ENCODE measurements around the gene CHPF.

CHPF gene

DNA sequence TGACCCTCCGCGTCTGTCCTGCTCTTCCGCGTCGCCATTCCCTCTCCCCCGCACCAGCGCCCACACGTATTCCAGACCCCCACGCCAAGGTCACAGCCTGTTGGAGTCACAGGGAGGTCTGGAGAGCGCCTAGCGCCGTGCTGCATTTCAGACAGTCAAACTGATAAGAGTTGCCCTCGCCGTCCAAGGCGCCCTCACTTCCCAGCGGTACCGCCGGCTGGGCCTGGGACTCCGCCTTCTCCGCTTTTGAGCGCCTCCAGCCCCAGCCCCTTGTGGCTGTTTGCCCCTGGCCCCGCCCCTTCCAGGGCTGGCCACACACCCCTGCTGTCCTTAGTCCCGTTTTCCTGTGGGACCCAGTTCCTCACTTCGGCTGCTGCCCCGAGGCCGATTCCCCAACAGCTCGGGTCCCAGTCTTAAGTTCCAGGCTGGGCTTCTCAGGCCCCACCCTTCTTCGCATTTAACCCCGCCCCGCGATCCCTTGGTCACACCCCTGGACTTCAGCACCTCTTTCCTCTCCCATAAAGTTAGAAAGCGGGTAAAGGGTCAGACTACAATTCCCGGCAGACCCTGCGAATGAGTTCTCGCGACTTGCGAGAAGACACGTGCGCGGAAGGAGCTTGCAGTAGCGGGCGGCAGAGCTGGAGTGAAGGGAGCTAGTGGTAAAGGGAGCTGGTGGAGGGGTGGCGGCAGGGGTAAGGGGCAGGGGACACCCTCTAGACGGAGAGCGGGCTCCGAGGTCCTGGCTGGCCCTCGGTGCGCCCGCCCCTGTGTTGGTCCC is 45.1 kb downstream of the CHPF start, which contains the start of gene GMPPA:
Gene GMPPA, plus strand, starts transcription at position 612 of the 778 bp plus-strand sequence. CDS start 1,085 bp downstream, outside the sequence.
- DNase-seq = peak; percentile 52 to 95 (median 87)

DNA sequence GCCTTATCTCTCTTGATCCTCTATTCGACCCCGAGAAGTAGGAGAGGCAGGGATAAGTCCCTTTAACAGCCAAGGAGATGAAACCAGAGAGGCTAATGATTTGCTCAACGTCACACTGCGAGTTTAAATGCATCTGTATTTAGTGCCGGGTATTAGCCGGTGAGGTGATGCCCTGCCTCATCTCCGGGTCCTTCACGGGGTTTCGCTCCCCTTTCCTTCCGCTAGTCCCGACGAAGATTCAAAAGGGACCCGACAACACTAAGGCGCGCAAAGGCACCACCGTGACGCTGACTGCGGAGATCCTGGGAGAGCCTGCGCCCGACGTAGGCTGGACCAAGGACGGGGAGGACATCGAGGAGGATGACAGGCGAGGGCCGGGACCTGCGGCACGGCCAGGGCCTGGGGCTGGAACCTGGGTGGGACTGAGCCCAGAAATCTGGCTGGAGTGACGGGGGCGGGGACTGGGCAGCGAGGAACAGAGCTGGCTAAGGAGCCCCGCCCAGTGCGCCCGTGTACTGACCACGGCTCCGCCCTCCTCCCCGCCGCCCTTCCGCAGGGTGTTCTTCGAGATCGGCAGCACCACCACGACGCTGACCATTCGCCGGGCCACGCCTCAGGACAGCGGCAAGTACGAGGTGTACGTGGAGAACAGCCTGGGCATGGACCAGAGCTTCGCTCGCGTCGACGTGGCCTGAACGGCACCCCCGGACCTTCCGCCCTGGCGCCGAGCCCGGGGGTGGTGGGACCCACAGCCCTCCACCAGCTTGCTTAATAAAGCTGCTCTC is 45.9 kb downstream of the CHPF start:
- DNase-seq = peak in 27 of 51 donors; percentile 10 to 59 (median 35)

DNA sequence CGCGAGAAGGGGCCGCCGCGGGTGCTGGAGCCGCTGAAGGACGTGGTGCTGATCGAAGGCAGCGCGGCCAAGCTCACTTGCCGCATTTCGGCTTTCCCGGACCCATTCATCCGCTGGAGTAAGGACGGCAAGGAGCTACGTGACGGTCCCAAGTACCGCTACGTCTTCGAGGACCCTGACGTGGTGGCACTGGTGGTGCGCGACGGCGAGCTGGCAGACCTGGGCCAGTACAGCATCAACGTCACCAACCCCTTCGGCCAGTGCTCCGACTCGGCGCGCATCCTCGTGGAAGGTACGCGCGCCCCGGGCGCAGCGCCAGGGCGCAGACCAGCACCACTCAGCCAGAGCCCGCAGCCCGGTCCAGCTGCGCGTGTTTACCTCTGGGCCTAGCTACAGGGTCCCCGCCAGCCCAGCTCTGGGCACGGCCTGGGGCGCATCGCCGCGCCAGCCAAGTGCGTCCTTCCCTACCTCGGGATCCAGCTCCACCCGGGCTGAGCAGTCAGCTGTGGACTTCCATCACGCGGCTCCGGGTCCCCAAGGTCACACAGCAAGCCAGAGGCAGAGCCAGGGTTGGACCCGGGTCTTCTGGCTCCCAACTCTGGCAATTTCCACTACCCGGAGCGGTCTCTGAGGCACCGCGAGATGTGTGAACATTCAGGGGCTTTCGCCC is 46.6 kb downstream of the CHPF start:
- peak in 1 of 51 donors; percentile 27 for DNase-seq

DNA sequence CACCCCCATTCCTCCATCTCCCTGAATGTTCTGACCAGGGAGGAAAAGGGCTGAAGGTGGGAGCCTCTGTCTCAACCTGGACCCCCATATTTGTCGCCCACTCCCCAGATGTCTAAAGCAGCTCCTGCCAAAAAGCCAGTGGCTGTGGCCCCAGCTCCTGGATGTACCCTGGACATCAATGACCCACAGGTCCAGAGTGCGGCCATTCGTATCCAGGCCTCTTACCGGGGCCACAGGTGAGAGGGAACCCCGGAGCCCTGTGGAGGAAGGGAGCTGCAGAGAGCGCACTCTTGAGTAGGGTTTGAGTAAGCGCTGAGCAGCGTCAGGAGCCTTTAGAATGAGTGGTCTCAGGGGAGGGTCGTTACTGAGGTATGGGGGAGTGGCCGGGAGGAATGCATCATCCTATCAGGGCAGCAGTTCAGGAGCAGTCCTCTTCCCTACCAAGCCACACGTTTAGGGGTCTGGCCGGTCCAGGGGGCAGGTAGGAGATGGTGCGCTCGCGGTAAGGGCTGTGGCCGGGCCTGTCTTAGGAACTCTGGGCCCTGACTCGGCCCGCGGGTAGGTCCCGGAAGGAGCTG is 47.3 kb downstream of the CHPF start:
- no peak for DNase-seq

DNA sequence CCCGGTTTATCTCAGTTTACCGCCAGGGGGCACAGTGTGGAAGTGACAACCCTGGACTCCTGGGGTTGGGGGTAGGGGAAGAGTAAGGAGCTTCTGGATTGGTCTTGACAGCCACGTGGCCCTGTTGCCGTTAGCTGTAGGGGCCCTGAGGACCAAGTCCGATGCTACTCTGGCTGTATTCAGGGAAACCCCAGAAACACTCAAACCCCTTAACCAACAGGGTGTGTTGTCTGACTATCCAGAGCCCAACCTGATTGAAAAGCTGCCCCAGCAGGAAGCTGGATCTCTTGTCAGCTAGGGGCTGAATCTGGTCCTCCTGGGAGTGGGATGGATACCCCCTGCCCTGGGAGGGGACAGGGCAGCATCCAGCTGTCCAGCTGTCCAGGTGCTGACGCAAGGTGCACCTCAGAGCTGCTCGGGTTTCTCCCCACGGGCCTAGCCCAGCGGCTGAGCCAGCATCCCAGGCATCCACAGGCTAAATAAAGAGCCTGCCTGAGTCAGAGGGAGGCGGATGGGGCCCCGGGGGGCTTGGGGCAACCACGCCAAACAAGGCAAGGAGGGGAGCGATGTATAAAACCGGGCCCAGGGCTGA is 48.0 kb downstream of the CHPF start:
- peak in 37 of 51 donors; percentile 5 to 68 (median 34) for DNase-seq

DNA sequence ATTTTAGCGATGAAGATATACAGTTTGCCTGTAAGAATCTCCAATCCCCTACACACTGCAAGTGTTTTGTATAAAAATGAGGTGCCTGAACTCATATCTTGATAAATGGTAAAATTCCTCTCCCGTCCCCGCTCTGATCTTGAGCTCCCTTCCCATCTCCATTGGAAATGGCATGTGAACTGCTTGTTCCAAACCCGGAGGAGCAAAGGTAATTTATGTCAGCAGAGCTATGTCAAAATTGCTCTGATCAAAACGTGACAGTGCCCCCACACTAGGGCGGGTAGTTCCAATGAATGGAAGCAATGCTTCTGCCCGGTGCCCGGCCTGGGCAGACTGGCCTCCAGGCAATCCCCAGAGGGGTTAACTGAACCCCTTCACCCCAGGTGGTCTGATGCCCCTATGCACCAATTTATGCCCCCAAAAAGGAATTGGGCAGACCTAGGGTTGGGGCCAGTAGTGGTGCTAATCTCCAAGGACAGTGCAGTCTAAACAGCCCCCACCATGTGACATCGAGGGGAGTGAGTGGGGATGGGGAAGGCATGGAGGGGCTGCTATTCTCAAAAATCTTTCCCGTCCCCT is 48.6 kb downstream of the CHPF start:
- DNase-seq = no peak

DNA sequence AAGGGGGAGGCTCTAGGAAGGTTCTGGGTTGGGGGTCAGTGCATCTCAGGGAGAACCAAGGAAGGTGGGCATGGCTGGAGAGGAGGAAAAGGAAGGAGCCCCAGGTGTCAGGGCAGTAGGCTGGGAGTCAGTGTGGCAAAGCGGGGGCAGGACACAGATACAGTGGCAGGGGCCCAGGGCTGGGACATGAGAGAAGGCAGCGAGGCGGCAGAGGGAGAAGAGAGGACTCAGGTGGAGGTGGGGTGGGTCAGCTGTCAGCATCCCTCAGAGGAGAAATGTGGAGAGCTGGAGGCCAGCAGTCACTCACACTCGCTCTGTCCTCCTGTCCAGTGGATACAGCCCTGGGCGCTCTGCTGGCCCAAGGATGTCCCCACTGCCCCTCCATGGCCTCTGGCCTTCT is 50.5 kb downstream of the CHPF start:
- DNase-seq = no peak

DNA sequence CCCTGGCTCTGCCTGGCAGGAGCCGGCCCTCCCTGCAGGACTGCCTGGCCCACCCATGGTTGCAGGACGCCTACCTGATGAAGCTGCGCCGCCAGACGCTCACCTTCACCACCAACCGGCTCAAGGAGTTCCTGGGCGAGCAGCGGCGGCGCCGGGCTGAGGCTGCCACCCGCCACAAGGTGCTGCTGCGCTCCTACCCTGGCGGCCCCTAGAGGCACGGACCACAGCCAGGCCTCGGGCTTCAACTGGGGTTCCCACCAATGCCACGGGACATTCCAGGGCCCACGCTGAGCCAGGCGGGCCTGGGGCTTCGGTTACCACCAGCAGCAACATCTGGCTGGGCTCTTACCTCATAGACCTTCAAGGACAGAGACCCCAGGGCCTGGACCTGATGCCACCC is 51.0 kb downstream of the CHPF start:
- no peak for DNase-seq

DNA sequence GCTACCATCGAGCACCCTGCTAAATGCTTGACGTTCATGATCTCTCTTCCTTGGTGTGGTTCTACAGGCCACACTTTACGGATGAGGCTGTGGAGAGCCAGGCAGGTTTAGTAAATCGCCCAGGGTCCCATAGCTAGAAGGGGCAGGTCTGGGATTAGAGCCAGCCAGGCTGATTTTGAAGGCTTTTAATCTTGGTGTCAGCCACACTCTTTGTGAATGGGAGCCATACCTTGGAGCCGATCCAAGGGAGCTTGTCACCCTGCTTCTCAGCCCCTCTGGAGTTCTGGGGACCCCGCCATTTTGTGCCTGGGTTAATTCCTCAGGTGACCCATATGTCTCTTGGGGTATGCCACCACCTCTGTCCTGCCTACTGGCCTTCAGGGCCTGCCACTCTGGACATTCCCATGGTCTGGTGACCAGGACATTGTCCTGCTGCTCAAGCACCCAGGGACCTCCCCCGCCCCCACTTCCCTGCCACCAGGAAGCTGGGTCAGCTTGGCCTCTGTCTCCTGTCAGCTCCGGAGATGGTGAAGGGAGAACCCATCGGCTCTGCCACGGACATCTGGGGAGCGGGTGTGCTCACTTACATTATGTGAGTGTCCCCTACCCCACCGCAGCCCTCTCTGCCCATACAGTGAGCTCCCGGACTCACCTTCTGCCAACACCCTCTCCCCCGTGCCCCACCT is 52.2 kb downstream of the CHPF start:
- no peak for DNase-seq

DNA sequence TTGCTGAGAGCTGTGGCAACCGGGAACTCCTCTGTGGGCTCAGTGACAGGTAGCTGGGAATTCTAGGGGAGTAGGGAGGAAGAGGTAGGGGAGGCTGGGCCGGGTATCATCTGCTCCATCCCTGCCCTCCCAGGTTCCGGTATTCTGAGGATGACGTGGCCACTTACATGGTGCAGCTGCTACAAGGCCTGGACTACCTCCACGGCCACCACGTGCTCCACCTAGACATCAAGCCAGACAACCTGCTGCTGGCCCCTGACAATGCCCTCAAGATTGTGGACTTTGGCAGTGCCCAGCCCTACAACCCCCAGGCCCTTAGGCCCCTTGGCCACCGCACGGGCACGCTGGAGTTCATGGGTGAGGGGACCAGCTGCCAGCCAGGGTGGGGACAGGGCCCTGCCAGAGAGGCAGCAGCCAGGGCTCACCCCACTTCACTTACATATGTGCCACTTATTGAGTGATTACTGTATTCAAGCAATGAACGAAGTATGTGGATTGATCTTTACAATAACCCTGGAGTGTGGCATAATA is 52.9 kb downstream of the CHPF start:
- no peak for DNase-seq

DNA sequence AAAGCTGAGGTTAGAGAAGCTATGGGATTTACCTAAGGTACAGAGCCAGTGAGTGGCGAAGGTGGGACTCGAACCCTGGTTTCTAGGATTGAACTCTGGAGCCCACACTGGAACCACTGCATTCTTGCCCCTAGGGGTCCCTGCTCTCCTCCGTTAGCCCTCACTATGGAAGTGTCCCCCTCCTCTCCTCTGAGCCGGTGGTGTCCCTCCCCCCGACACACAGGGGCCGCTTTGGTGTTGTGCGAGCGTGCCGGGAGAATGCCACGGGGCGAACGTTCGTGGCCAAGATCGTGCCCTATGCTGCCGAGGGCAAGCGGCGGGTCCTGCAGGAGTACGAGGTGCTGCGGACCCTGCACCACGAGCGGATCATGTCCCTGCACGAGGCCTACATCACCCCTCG is 53.4 kb downstream of the CHPF start:
- no peak for DNase-seq

DNA sequence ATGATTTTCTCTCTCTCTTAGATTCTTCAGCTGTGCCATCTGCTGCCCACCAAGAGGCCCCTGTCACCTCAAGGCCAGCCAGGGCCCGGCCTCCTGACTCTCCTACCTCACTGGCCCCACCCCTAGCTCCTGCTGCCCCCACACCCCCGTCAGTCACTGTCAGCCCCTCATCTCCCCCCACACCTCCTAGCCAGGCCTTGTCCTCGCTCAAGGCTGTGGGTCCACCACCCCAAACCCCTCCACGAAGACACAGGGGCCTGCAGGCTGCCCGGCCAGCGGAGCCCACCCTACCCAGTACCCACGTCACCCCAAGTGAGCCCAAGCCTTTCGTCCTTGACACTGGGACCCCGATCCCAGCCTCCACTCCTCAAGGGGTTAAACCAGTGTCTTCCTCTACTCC is 54.3 kb downstream of the CHPF start:
- no peak for DNase-seq

All from hypothalamus (tissue), 51 donors.